Panc1 (cell line): ENCODE measurements around the gene MTF2. TPM values are rescaled to one million over a fixed set of nuclear protein-coding genes. Genes with fewer than 3 reads are reported as not detected.

ENCODE experiments used
- ATAC-seq: fragments of 200-7000 bp; cut with Tn5 transposase; 2 replicates; pipeline ENCODE4 v1.9.1; 2020; ENCODE audit warnings: mild to moderate bottlenecking, moderate library complexity
- BruUV-seq: library from RNA; stranded (reverse); fragments of 400-500 nt; replicated peaks from 2 replicates; lab custom pipeline; 2021; lab: Mats Ljungman, UMichigan
- CTCF ChIA-PET: fragments of 300-600 bp; sonication (Branson Sonifier 250); formaldehyde crosslinking; loops from one replicate; lab custom pipeline; 2022; ENCODE audit warnings: antibody characterized with exemption; lab: Charles Lee
- POLR2A ChIA-PET: fragments of 300-600 bp; sonication (Branson Sonifier 250); formaldehyde crosslinking; loops from one replicate; lab custom pipeline; 2022; ENCODE audit warnings: antibody characterized with exemption; lab: Charles Lee
- DNase-seq: peaks from one replicate; pipeline ENCODE4 v3.0.0-alpha.2; 2010; ENCODE audit warnings: low read depth, low spot score
- H3K27ac ChIP-seq: 2 replicates; pipeline ENCODE4 v1.5.1; 2011; ENCODE audit warnings: mild to moderate bottlenecking, low read length, inconsistent platforms
- H3K27me3 ChIP-seq: fragments of 200-500 bp; sonication (Bioruptor generic); 2 replicates; pipeline ENCODE4 v1.6.0; 2014; ENCODE audit warnings: low read length, inconsistent platforms; ENCODE audit not compliant: control insufficient read depth, insufficient read depth
- H3K36me3 ChIP-seq: fragments of 200-500 bp; sonication (Bioruptor generic); 2 replicates; pipeline ENCODE4 v1.5.1; 2014; ENCODE audit warnings: inconsistent platforms, mild to moderate bottlenecking, low read length, moderate library complexity; ENCODE audit not compliant: control insufficient read depth, insufficient read depth
- H3K4me1 ChIP-seq: 2 replicates; pipeline ENCODE4 v1.5.1; 2011; ENCODE audit warnings: inconsistent platforms, mild to moderate bottlenecking, low read length, moderate library complexity; ENCODE audit not compliant: control insufficient read depth, insufficient read depth
- H3K4me3 ChIP-seq, 2 experiments: 2 replicates each; pipeline ENCODE4 v1.5.1; 2011 to 2012; ENCODE audit warnings: low read depth in 2 of 2, low read length in 2 of 2, mild to moderate bottlenecking in 2 of 2, inconsistent platforms in 1 of 2, moderate library complexity in 1 of 2
- H3K9me3 ChIP-seq: fragments of 200-500 bp; sonication (Bioruptor generic); 2 replicates; pipeline ENCODE4 v1.5.1; 2014; ENCODE audit warnings: low read depth, mild to moderate bottlenecking, inconsistent platforms, low read length, moderate library complexity; ENCODE audit not compliant: control insufficient read depth, insufficient read depth
- POLR2AphosphoS5 ChIP-seq: IDR thresholded peaks from 2 replicates; pipeline ENCODE4 v1.6.1; 2012; ENCODE audit warnings: mild to moderate bottlenecking, low read depth, low read length, moderate library complexity
- SIN3A ChIP-seq: IDR thresholded peaks from 2 replicates; pipeline ENCODE4 v1.6.1; 2012; ENCODE audit warnings: low read depth, mild to moderate bottlenecking, low read length, moderate library complexity, borderline replicate concordance; ENCODE audit not compliant: insufficient read depth
- TCF7L2 ChIP-seq: IDR thresholded peaks from 2 replicates; pipeline ENCODE4 v1.6.1; 2011; ENCODE audit warnings: mild to moderate bottlenecking, low read depth, low read length, inconsistent platforms
- in situ Hi-C: cut with HindIII; loops from 2 replicates; pipeline ENCODE4 v1.10.0; 2016; ENCODE audit warnings: low sequenced_read_pairs, low pct_unique_long_range_greater_than_20kb
- intact Hi-C: fragments of 100-400 bp; cut with micrococcal nuclease; formaldehyde crosslinking; loops from one replicate; pipeline ENCODE4 v1.10.0; 2022; ENCODE audit not compliant: unreplicated experiment
- total RNA-seq: library from RNA; stranded (reverse); gene quantifications from one replicate; pipeline ENCODE4 v1.2.1, GENCODE V29; 2021; ENCODE audit not compliant: unreplicated experiment
- TF ChIP-seq, protein P1 (sequence below): fragments of 450-650 bp; IDR thresholded peaks from 2 replicates; pipeline ENCODE4 v1.5.1; 2017; ENCODE audit warnings: mild to moderate bottlenecking
- TF ChIP-seq, protein P2 (sequence below), 2 experiments: IDR thresholded peaks; 2 replicates each; pipeline ENCODE4 v1.6.1; 2011 to 2012; ENCODE audit warnings: low read depth in 2 of 2, control low read depth in 1 of 2, low read length in 1 of 2, mild to moderate bottlenecking in 1 of 2, moderate library complexity in 1 of 2; ENCODE audit not compliant: insufficient read depth in 1 of 2

Gene MTF2
- total RNA-seq, 1 experiment from 2014 or later = 24.8 TPM

DNA sequence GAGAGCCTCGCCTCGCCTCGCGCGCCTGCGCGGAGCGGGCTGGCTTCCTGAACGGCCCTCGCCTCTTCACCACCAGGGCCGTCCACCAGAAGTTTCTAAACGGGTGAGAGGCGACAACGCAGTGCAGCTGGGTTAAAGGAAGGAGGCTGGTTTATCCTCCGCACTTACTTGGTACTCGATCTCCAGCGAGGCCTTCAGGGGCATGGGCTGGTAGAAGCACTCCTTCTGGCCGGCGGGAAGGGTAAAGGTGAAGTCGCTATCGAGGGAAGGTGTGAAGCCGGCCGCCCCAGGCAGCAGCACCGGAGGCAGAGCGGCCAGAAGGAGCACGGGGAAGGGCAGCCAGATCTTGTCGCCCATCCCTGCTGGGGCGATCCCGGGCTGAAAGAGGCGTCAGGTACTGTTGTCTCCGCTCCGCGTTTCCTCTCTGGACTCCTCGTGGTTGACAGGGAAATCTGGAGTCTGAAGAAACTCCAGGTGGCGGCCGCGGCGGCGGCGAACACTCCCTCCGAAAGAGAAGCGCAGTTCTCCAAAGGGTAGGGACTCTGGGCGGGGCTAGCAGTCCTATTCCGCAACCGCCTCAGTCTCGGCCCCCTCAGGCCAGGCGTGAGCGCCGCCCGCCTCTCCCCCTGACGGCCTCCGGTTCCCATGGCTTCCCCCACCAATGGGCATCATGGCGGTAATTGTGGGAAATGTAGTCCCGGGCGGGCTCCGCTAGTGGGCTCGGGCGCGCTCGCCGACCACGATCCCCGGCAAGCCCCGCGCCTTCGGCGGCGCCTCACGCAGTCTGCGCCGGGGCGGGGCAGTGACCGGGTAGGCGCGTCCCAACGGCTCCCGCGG, 101.0 kb downstream of the MTF2 start, which contains the start of gene TMED5:
Gene TMED5 (minus strand): TSS at position 528 of the 837 bp plus-strand sequence. CDS start 171 bp downstream, at position 357.
- DNase-seq = peak; percentile 78
- TF ChIP-seq SIN3A (no peak), POLR2AphosphoS5 (peak; percentile 71)
- TF ChIP-seq, protein P1, sequence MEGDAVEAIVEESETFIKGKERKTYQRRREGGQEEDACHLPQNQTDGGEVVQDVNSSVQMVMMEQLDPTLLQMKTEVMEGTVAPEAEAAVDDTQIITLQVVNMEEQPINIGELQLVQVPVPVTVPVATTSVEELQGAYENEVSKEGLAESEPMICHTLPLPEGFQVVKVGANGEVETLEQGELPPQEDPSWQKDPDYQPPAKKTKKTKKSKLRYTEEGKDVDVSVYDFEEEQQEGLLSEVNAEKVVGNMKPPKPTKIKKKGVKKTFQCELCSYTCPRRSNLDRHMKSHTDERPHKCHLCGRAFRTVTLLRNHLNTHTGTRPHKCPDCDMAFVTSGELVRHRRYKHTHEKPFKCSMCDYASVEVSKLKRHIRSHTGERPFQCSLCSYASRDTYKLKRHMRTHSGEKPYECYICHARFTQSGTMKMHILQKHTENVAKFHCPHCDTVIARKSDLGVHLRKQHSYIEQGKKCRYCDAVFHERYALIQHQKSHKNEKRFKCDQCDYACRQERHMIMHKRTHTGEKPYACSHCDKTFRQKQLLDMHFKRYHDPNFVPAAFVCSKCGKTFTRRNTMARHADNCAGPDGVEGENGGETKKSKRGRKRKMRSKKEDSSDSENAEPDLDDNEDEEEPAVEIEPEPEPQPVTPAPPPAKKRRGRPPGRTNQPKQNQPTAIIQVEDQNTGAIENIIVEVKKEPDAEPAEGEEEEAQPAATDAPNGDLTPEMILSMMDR = no peak
- Histone ChIP-seq H3K9me3 (no peaks in the 10 kb centered on the region), H3K27ac (peak within 1 kb of the TSS; percentile 90), H3K27me3 (no peaks in the 10 kb centered on the region), H3K4me1 (peaks cover 2% of the 10 kb centered on the region; the same call in 1 of the 2 replicates), H3K4me3 (peak within 1 kb of the TSS; percentile 58 to 88), H3K36me3 (no peaks in the 10 kb centered on the region; the same call in 1 of the 2 replicates)
- ChIA-PET CTCF (no interaction called here), POLR2A (no interaction called here)
- no TSS peak for BruUV-seq
- in situ Hi-C loops = no loop called here
- intact Hi-C loops = no loop called here
- ATAC-seq = peak; percentile 98

DNA sequence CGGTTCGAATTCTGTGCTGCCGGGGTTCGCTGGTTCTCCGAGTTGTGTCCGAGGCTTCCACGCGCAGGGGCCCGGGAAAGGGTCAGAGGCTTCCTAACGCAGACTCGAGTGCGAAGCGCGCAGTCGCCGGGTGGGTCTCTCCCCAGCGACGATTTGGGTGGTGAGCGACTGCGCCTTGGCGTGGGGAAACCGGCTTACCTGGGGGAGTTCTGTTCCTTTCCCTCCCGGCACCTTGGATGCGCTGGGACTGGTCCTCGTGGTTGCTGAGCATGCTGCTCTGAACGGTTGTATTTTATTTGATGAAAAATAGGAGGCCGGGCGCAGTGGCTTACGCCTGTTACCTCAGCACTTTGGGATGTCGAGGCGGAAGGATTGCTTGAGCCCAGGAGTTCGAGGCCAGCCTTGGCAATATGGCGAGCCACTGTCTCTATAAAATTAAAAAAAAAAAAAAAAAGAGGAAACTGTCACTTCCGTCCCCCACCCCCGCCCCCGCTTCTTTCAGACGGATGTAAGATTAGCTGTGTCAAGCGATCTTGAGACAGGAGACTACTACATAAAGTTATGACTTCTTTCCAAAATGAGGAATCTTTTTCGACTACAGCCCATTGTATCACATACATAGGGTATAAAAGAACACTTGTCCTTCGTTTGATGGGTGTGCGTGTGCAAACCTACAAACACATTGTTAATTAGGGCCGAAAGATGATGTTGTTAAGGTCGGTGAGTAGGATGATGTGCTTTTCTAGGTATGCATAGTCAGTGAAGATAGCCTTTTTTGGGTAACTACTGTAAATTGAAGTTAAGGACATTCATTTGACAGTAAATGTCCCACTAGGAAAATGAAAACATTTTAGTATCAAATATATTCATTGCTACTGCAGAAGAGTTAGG, 101.9 kb downstream of the MTF2 start, which contains the start of gene CCDC18:
Gene CCDC18 (plus strand): TSS at position 2 of the 891 bp plus-strand sequence. CDS start 2,638 bp downstream, outside the sequence.
- CTCF ChIA-PET = no interaction called here
- BruUV-seq = no TSS peak

DNA sequence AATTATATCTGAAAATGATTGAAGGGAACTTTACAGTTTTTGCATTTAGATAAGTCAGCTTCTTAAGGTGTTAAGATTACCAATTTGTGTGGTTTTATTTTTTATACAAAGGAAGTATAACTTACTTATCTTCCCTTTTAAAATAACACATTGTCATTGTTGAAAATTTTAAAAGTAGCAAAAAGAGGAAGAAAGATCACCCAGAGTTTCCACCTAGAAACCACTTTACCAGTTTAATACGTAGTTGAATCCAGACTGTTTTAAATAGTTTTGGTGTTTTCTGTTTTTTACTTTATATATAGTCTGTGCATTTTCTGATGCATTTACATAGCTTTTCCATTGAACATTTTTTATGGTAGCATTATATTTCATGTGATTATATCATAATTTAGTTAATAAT, 107.6 kb downstream of the MTF2 start:
- Histone ChIP-seq H3K4me3 (no peak overlapping the region), H3K4me1 (peaks cover 2% of the 10 kb centered on the region; the same call in 1 of the 2 replicates), H3K27ac (no peak overlapping the region), H3K9me3 (no peaks in the 10 kb centered on the region), H3K27me3 (no peaks in the 10 kb centered on the region), H3K36me3 (peaks cover 8% of the 10 kb centered on the region; the same call in 1 of the 2 replicates)
- TF ChIP-seq TCF7L2 (no peak), POLR2AphosphoS5 (no peak), SIN3A (no peak)
- TF ChIP-seq, protein P2, sequence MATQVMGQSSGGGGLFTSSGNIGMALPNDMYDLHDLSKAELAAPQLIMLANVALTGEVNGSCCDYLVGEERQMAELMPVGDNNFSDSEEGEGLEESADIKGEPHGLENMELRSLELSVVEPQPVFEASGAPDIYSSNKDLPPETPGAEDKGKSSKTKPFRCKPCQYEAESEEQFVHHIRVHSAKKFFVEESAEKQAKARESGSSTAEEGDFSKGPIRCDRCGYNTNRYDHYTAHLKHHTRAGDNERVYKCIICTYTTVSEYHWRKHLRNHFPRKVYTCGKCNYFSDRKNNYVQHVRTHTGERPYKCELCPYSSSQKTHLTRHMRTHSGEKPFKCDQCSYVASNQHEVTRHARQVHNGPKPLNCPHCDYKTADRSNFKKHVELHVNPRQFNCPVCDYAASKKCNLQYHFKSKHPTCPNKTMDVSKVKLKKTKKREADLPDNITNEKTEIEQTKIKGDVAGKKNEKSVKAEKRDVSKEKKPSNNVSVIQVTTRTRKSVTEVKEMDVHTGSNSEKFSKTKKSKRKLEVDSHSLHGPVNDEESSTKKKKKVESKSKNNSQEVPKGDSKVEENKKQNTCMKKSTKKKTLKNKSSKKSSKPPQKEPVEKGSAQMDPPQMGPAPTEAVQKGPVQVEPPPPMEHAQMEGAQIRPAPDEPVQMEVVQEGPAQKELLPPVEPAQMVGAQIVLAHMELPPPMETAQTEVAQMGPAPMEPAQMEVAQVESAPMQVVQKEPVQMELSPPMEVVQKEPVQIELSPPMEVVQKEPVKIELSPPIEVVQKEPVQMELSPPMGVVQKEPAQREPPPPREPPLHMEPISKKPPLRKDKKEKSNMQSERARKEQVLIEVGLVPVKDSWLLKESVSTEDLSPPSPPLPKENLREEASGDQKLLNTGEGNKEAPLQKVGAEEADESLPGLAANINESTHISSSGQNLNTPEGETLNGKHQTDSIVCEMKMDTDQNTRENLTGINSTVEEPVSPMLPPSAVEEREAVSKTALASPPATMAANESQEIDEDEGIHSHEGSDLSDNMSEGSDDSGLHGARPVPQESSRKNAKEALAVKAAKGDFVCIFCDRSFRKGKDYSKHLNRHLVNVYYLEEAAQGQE (IDR thresholded peaks at IDR 0.05; ENCODE audit: insufficient read depth in 1 of 2, low read depth in 2 of 2, low read length in 1 of 2) = no peak
- TF ChIP-seq, protein P1 = no peak
- ChIA-PET CTCF (no interaction called here), POLR2A (no interaction called here)
- ATAC-seq (no peak), DNase-seq (no peak)
- no TSS peak for BruUV-seq
- intact Hi-C loops = no loop called here
- in situ Hi-C loops = no loop called here

More for the DNA sequence above, 101.9 kb downstream of the MTF2 start, which contains the start of gene CCDC18:
- H3K4me3 ChIP-seq = peak within 1 kb of the TSS; percentile 58 to 88
- POLR2A ChIA-PET = no interaction called here
- in situ Hi-C loops (no loop called here), intact Hi-C loops (no loop called here)
- no peaks in the 10 kb centered on the region for H3K9me3 ChIP-seq
- peaks cover 2% of the 10 kb centered on the region; the same call in 1 of the 2 replicates for H3K4me1 ChIP-seq
- H3K27ac ChIP-seq = peak within 1 kb of the TSS; percentile 90
- no peaks in the 10 kb centered on the region for H3K36me3 ChIP-seq
- TF ChIP-seq POLR2AphosphoS5 (no peak), SIN3A (peak; percentile 82)
- DNase-seq = no peak
- H3K27me3 ChIP-seq = no peaks in the 10 kb centered on the region
- peak; percentile 13 for ATAC-seq
